Liver (tissue), 9 donors: ENCODE data around the gene LSM12. TPM values are rescaled to one million over a fixed set of nuclear protein-coding genes. Genes with fewer than 3 reads are reported as not detected.

Source experiments
- DNase-seq: peaks from one replicate; pipeline ENCODE4 v3.0.0-alpha.2; 2017; ENCODE audit warnings: low spot score
- H3K27ac ChIP-seq, 2 donors: one replicate each; pipeline ENCODE4 v1.7.0; 2013; ENCODE audit warnings: inconsistent platforms in 2 of 2, low read length in 2 of 2, control low read depth in 1 of 2, low read depth in 1 of 2, mild to moderate bottlenecking in 1 of 2
- H3K27me3 ChIP-seq, 4 donors: one replicate each; pipeline versions ENCODE4 v1.6.1 to v1.7.0; 2013; ENCODE audit warnings: low read length in 3 of 4, inconsistent platforms in 1 of 4, mild to moderate bottlenecking in 1 of 4, moderate library complexity in 1 of 4; ENCODE audit not compliant: control insufficient read depth in 4 of 4, insufficient read depth in 4 of 4
- H3K36me3 ChIP-seq, 4 donors: one replicate each; pipeline versions ENCODE4 v1.6.1 to v1.7.0; 2013; ENCODE audit warnings: low read length in 3 of 4, mild to moderate bottlenecking in 3 of 4, low read depth in 1 of 4, moderate library complexity in 1 of 4; ENCODE audit not compliant: control insufficient read depth in 4 of 4, insufficient read depth in 3 of 4
- H3K4me1 ChIP-seq, 4 donors: one replicate each; pipeline versions ENCODE4 v1.6.1 to v1.7.0; 2013; ENCODE audit warnings: low read length in 3 of 4, mild to moderate bottlenecking in 3 of 4, moderate library complexity in 1 of 4; ENCODE audit not compliant: control insufficient read depth in 4 of 4, insufficient read depth in 4 of 4
- H3K4me3 ChIP-seq, 3 donors: one replicate each; pipeline versions ENCODE4 v1.6.1 to v1.7.0; 2013; ENCODE audit warnings: low read length in 3 of 3, control low read depth in 1 of 3, low read depth in 1 of 3, mild to moderate bottlenecking in 1 of 3
- H3K9ac ChIP-seq, 2 donors: one replicate each; pipeline ENCODE4 v1.7.0; 2013; ENCODE audit warnings: low read length in 2 of 2, mild to moderate bottlenecking in 2 of 2, moderate library complexity in 2 of 2, control low read depth in 1 of 2, low read depth in 1 of 2
- H3K9me3 ChIP-seq, 4 donors: one replicate each; pipeline versions ENCODE4 v1.6.1 to v1.7.0; 2013; ENCODE audit warnings: low read length in 3 of 4; ENCODE audit not compliant: control insufficient read depth in 4 of 4
- ATF3 ChIP-seq: IDR thresholded peaks from 2 replicates; pipeline ENCODE4 v1.6.1; 2016; ENCODE audit warnings: antibody characterized with exemption
- CTCF ChIP-seq: fragments of 150-350 bp; IDR thresholded peaks from 2 replicates; pipeline ENCODE4 v1.5.1; 2017; ENCODE audit warnings: improper control_type of control experiment, low read depth, low read length; ENCODE audit not compliant: missing input control
- EGR1 ChIP-seq, 2 donors: IDR thresholded peaks; 2 replicates each; pipeline ENCODE4 v1.6.1; 2016 to 2018; ENCODE audit warnings: antibody characterized with exemption in 2 of 2, low read depth in 2 of 2
- FOXA1 ChIP-seq: IDR thresholded peaks from 2 replicates; pipeline ENCODE4 v1.6.1; 2016; ENCODE audit warnings: antibody characterized with exemption
- FOXA2 ChIP-seq: IDR thresholded peaks from 2 replicates; pipeline ENCODE4 v1.6.1; 2016; ENCODE audit warnings: antibody characterized with exemption
- GABPA ChIP-seq, 2 donors: IDR thresholded peaks in 1 of 2; conservative IDR thresholded peaks in 1 of 2; 2 replicates each; pipeline ENCODE4 v1.6.1; 2016; ENCODE audit warnings: antibody characterized with exemption in 2 of 2, mild to moderate bottlenecking in 1 of 2, moderate library complexity in 1 of 2
- HNF4A ChIP-seq, 2 donors: conservative IDR thresholded peaks; 2 replicates each; pipeline ENCODE4 v1.6.1; 2016; ENCODE audit warnings: antibody characterized with exemption in 2 of 2, mild to moderate bottlenecking in 2 of 2
- HNF4G ChIP-seq: IDR thresholded peaks from 2 replicates; pipeline ENCODE4 v1.6.1; 2016; ENCODE audit warnings: antibody characterized with exemption
- JUND ChIP-seq, 2 donors: IDR thresholded peaks; 2 replicates each; pipeline ENCODE4 v1.6.1; 2016; ENCODE audit warnings: antibody characterized with exemption in 2 of 2
- MAX ChIP-seq: IDR thresholded peaks from 2 replicates; pipeline ENCODE4 v1.6.1; 2016; ENCODE audit warnings: antibody characterized with exemption
- NR2F2 ChIP-seq: IDR thresholded peaks from 2 replicates; pipeline ENCODE4 v1.6.1; 2016; ENCODE audit warnings: antibody characterized with exemption
- RAD21 ChIP-seq, 2 donors: IDR thresholded peaks; 2 replicates each; pipeline ENCODE4 v1.6.1; 2016; ENCODE audit warnings: antibody characterized with exemption in 2 of 2, mild to moderate bottlenecking in 2 of 2
- REST ChIP-seq: IDR thresholded peaks from 2 replicates; pipeline ENCODE4 v1.6.1; 2016; ENCODE audit warnings: antibody characterized with exemption, mild to moderate bottlenecking
- RXRA ChIP-seq, 2 donors: IDR thresholded peaks; 2 replicates each; pipeline ENCODE4 v1.6.1; 2017 to 2018; ENCODE audit warnings: antibody characterized with exemption in 2 of 2, mild to moderate bottlenecking in 1 of 2
- SP1 ChIP-seq: IDR thresholded peaks from 2 replicates; pipeline ENCODE4 v1.6.1; 2018; ENCODE audit warnings: antibody characterized with exemption, mild to moderate bottlenecking
- TAF1 ChIP-seq: conservative IDR thresholded peaks from 2 replicates; pipeline ENCODE4 v1.6.1; 2016; ENCODE audit warnings: antibody characterized with exemption, mild to moderate bottlenecking
- YY1 ChIP-seq: IDR thresholded peaks from 2 replicates; pipeline ENCODE4 v1.6.1; 2016; ENCODE audit warnings: antibody characterized with exemption, mild to moderate bottlenecking
- WGBS: extraction: QIAGEN DNeasy Blood & Tissue Kit; methylation state at CpG from one replicate; pipeline ENCODE4 v1.1.7; 2013; 5-methylcytosine and 5-hydroxymethylcytosine counted together
- polyA plus RNA-seq, 2 donors: library from polyadenylated mRNA; stranded (reverse) in 1 of 2; unstranded in 1 of 2; fragments of 200-250 nt in 1 of 2; fragments of >200 nt in 1 of 2; fragmentation: Nextera tagmentation in 1 of 2; extraction: Ambion mirVana in 1 of 2; gene quantifications; one replicate each; pipeline versions ENCODE4 v1.2.1 to v1.2.3, GENCODE V29; 2013 to 2015
- total RNA-seq, 2 donors: library from RNA; depleted of rRNA; stranded (reverse); fragments of >200 nt; gene quantifications; one replicate each; pipeline ENCODE4 v1.2.3, GENCODE V29; 2014
- TF ChIP-seq, protein P1 (sequence below): IDR thresholded peaks from 2 replicates; pipeline ENCODE4 v1.6.1; 2016; ENCODE audit warnings: antibody characterized with exemption
- donor health status: healthy.
- donor health status: healthy.
- donor health status: healthy.
- donor health status: healthy.
- donor health status: healthy.

The LSM12 gene
- total and polyA plus RNA-seq, 4 donors: 12.1 to 31.9 (median 15.1) TPM

GRCh38 chr17:44033861-44034408 is 32.5 kb downstream of the LSM12 start:
- no peak overlapping the region for H3K4me3 ChIP-seq
- WGBS: 89% methylated on average over 3 of the region's 3 CpGs
- no peaks in the 10 kb centered on the region for H3K9me3 ChIP-seq
- DNase-seq: no peak
- no peak for TF ChIP-seq FOXA2
- peak in 1 of 2 donors; percentile 28 for TF ChIP-seq GABPA (IDR thresholded peaks at IDR 0.05 in 1 of 2, conservative IDR thresholded peaks at IDR 0.05 in 1 of 2)
- peaks cover 0 to 42% (median 25%) of the 10 kb centered on the region in 4 donors for H3K36me3 ChIP-seq
- H3K4me1 ChIP-seq: peaks cover 0 to 7% (median 3%) of the 10 kb centered on the region in 4 donors
- no peak overlapping the region for H3K9ac ChIP-seq
- no peak overlapping the region for H3K27ac ChIP-seq
- no peaks in the 10 kb centered on the region for H3K27me3 ChIP-seq

DNA sequence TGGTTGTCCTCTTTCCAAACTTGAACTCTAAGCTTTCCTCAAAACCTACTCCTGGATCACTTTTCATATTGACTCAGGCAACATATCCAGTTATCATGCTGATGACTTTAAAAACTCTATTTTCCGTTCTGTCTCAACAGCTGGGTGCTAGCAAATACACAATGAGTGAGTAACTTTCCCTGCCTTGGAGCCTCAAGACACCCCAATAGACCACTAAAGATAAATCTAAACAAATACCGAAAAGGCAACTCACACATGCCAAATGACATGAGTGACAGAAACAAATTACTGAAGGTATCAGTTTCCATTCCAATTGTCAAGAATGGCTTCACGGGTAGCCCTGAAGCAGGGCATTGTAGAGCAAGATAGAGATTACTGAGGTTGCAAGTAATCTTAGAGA is 36.0 kb downstream of the LSM12 start:
- DNase-seq: no peak
- Histone ChIP-seq H3K4me3 (no peak overlapping the region), H3K27ac (no peak overlapping the region), H3K27me3 (no peaks in the 10 kb centered on the region), H3K9me3 (no peaks in the 10 kb centered on the region), H3K4me1 (no peaks in the 10 kb centered on the region), H3K9ac (no peak overlapping the region), H3K36me3 (peaks cover 0 to 27% (median 14%) of the 10 kb centered on the region in 4 donors)
- WGBS: 94% methylated on average over 3 of the region's 3 CpGs
- no peak for TF ChIP-seq CTCF
- TF ChIP-seq FOXA1: no peak
- TF ChIP-seq NR2F2: no peak
- no peak for TF ChIP-seq RXRA (IDR thresholded peaks at IDR 0.05)
- no peak for TF ChIP-seq MAX
- TF ChIP-seq, protein P1, sequence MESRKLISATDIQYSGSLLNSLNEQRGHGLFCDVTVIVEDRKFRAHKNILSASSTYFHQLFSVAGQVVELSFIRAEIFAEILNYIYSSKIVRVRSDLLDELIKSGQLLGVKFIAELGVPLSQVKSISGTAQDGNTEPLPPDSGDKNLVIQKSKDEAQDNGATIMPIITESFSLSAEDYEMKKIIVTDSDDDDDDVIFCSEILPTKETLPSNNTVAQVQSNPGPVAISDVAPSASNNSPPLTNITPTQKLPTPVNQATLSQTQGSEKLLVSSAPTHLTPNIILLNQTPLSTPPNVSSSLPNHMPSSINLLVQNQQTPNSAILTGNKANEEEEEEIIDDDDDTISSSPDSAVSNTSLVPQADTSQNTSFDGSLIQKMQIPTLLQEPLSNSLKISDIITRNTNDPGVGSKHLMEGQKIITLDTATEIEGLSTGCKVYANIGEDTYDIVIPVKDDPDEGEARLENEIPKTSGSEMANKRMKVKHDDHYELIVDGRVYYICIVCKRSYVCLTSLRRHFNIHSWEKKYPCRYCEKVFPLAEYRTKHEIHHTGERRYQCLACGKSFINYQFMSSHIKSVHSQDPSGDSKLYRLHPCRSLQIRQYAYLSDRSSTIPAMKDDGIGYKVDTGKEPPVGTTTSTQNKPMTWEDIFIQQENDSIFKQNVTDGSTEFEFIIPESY: no peak
- no peak for TF ChIP-seq ATF3
- no peak for TF ChIP-seq REST
- TF ChIP-seq TAF1: no peak
- TF ChIP-seq HNF4G: no peak
- TF ChIP-seq FOXA2: no peak
- no peak for TF ChIP-seq JUND (IDR thresholded peaks at IDR 0.05)
- TF ChIP-seq EGR1 (IDR thresholded peaks at IDR 0.05; ENCODE audit: low read depth in 2 of 2): no peak
- no peak for TF ChIP-seq SP1
- TF ChIP-seq RAD21 (IDR thresholded peaks at IDR 0.05): no peak
- no peak for TF ChIP-seq GABPA (IDR thresholded peaks at IDR 0.05 in 1 of 2, conservative IDR thresholded peaks at IDR 0.05 in 1 of 2)
- TF ChIP-seq YY1: no peak
- TF ChIP-seq HNF4A (conservative IDR thresholded peaks at IDR 0.05): no peak
